Putamen (tissue), 1 donor: ENCODE results near the gene ITGAD.

Source experiments
- DNase-seq: peaks from one replicate; pipeline ENCODE4 v3.0.0-alpha.2; 2016; ENCODE audit warnings: low spot score

Gene ITGAD

DNA sequence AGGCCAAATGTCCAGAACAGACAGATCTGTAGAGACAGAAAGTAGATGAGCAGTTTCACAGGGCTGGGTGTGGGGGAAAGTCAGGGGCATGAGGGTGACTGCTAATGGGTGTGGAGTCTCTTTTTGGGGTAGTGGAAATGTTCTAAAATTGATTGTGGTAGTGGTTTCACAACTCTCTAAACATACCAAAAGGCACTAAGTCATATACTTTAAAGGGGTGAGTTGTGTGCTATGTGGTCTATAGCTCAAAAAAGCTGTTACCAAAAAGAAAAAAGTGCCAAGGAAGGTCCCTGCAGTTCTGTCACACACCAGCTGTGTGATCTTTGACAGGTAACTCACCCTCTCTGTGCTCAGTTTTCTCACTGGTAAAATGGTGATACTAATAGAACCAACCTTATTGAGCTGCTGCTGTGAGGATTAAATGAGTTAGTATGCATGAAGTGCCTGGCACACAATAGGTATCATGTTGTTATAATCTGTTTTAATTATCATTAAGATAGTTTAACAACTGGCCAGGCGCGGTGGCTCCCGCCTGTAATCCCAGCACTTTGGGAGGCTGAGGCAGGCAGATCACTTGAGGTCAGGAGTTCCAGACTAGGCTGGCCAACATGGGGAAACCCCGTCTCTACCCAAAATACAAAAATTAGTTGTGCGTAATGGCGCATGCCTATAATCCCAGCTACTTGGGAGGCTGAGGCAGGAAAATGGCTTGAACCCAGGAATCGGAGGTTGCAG, 27.8 kb upstream of the ITGAD start:
- no peak for DNase-seq

DNA sequence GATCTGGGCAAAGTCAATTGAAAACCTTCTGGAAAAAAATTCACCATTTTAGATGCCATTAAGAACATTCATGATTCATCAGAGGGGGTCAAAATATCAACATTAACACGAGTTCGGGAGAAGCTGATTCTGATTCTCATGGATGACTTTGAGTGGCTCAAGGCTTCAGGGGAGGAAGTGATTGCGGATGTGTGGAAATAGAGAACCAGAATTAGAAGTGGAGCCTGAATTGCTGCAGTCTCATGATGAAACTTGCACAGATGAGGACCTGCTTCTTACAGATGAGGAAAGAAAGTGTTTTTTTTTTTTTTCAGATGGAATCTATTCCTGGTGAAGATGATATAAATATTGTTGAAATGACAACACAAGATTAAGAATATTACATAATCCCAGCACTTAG, 25.3 kb upstream of the ITGAD start:
- DNase-seq: no peak

DNA sequence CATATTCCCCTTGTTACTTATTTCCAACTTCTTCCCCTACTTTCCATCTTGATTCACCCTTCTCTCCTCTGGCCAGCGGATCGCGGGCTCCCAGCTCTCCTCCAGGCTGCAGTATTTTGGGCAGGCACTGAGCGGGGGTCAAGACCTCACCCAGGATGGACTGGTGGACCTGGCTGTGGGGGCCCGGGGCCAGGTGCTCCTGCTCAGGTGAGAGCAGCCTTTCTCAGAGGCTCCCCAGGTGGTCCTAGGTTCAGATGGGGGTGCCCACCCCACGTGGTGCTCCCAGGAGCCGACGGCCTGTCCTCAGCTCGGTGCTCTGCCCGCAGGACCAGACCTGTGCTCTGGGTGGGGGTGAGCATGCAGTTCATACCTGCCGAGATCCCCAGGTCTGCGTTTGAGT, 22.1 kb upstream of the ITGAD start:
- DNase-seq: no peak

DNA sequence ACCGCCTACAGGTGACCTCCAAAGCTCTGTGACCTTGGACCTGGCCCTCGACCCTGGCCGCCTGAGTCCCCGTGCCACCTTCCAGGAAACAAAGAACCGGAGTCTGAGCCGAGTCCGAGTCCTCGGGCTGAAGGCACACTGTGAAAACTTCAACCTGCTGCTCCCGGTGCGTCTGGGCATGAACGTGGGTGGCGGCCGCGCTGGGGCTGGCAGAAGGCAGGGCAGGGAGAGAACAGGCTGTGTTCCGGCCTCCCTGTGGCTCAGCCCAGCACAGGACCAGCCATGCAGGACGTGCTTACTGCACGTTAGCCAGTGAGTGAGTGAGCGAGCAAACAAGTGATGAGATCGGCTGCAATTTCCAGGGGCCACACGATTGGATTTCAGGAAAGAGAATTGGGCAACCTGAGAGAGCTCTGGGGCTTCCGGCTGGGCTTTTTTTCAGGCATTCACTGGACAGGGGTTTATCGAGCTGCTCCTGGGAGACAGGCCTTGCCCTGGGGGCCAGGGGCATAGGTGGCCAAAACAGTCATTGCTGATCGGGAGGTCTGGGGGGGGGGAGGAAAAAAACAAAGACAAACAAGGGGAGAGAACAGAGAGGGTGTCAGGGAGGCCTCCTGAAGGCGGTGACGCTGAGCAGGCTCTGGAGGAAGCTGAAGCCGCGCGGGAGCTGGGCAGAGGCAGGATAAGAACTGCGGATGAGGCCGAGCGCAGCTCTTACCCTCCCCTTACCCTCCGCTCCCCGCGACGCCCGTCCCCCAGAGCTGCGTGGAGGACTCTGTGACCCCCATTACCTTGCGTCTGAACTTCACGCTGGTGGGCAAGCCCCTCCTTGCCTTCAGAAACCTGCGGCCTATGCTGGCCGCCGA, 21.3 kb upstream of the ITGAD start:
- DNase-seq: no peak

DNA sequence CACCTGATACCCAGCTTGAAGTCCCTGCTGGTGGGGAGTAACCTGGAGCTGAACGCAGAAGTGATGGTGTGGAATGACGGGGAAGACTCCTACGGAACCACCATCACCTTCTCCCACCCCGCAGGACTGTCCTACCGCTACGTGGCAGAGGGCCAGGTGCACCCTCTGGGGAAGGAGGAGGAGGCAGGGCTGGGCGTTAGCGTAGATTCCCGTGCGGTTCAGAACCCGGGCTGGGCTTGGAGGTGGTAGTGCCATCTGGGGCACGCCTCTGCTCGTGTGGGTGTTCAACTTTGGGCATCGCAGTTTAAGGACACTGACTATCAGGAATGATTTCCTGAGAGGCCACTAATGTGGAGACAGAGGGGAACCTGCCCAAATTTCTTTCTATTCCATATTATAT, 19.9 kb upstream of the ITGAD start:
- no peak for DNase-seq

DNA sequence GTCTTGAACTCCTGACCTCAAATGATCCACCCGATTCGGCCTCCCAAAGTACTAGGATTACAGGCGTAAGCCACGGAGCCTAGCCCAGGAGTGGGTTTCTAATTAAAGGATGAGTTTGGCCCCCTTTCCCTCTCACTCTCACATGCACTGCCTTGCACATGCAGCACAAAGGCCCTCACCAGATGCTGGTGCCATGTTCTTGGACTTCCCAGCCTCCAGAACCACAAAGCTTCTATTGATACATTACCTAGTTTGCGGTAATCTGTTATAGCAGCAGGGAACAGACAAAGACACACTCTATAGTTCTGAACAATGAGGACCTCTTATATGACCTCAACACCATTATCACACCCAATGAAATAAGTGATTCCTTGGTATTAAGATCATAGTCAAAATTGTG, 17.9 kb upstream of the ITGAD start:
- DNase-seq: no peak

DNA sequence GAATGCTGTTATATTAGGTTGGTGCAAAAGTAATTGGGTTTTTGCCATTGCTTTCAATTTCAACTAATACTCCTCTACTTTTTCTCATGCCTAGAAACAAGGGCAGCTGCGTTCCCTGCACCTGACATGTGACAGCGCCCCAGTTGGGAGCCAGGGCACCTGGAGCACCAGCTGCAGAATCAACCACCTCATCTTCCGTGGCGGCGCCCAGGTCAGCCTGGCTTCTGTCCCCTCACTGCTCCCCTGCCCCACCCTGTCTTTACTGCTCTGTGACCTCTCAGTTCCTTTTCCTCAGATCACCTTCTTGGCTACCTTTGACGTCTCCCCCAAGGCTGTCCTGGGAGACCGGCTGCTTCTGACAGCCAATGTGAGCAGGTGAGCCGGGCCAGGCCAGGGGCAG, 16.4 kb upstream of the ITGAD start:
- no peak for DNase-seq

DNA sequence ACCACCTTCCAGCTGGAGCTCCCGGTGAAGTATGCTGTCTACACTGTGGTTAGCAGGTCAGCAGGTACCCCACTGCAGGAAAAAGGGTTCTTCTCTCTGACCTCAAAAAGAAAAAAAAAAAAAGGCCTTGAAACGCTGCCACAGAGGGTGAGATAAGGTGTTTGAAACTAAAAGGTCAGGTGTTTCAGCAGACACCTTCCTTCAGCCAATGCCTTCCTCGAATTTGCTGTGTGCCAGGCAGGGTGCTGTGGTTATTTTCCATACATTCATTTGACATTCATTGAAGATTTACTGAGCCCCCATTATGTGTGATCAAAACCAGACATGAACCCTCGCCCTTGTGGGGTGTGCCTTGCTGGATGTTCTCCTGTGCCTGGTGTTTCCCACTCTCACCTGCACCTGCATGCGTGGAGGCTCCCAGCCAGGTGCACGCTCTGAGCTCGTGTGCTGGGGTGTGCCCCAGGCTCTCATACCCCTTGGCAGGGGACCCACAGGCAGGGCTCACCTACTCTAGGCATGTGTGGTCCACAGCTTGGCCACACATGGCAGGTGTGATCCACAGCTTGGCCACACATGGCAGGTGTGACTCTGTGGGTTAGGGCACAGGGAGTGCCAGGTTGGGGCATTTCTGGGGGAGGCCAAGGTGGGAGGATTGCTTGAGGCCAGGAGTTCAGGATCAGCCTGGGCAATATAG, 15.8 kb upstream of the ITGAD start:
- DNase-seq: no peak

DNA sequence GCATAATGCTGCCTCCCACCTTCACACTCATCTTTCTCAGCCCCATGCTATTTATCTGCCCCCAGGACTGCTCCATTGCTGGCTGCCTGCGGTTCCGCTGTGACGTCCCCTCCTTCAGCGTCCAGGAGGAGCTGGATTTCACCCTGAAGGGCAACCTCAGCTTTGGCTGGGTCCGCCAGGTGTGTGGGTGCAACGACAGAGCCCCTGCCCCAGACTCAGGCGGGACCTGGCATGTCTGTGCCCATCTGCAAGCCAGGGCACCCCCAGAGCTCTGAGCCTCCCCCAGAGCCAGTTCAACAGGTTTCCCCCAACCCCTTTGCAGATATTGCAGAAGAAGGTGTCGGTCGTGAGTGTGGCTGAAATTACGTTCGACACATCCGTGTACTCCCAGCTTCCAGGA, 12.9 kb upstream of the ITGAD start:
- DNase-seq: no peak

DNA sequence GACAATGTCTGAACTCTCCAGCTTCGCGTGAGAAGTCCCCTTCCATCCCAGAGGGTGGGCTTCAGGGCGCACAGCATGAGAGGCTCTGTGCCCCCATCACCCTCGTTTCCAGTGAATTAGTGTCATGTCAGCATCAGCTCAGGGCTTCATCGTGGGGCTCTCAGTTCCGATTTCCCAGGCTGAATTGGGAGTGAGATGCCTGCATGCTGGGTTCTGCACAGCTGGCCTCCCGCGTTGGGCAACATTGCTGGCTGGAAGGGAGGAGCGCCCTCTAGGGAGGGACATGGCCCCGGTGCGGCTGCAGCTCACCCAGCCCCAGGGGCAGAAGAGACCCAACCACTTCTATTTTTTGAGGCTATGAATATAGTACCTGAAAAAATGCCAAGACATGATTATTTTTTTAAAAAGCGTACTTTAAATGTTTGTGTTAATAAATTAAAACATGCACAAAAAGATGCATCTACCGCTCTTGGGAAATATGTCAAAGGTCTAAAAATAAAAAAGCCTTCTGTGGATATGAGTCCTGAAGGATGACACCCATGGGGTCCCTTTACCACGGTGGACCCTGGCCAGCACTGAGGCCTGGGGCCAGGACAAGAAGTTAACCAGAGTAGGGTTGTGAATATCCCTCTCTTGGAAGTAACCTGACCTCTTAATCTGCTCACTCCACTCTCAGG, 10.5 kb upstream of the ITGAD start:
- peak; percentile 13 for DNase-seq

DNA sequence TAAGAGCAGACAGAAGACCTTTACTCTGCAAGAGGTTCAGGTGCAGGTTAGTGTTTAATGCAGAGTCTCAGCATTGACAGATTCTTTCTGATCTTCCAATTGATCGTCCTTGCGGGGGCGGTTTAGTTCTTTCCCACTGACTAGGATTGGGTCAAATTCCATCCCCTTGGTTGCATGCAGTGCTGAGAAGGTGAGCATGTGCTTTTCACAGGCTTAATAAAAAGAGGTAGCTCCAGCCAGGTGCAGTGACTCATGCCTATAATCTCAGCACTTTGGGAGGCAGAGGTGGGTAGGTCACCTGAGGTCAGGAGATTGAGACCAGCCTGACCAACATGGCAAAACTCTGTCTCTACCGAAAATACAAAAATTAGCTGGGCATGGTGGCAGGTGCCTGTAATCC, 7.5 kb upstream of the ITGAD start:
- DNase-seq: no peak

DNA sequence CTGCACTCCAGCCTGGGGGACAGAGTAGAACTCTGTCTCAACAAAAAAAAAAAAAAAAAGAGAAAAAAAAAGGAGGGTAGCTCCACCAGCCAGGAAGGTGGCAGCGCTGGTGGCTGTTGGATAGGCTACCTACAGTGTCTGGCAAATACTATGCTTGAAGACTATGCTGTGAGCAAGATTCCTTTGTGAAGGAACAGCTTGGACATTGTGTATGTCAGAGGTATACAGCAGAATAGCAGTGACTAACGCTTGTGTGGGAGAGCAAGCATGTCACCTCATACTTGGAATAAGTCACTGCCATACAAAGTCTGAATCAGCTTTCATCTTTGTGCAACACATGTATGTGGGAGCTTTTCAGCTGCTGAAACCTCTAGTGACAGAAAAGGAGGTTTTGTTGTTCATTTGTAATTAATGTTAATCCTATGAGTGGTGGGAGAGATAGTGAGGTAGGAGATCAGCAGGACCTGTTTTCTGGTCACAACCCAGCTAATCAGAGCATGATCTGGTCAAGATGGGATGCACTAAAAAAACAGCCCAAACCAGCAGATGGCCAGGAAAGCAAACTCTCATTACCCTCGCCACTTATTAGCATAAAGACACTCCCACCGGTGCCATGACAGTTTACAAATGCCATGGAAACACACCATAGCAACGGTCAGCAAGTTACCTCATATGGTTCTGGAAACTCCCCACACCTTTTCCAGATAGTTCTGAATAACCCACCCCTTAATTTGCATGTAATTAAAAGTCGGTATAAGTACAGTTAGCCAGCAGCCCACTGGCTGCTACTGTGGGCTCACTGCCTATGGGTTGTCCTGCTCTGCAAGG, 6.8 kb upstream of the ITGAD start:
- DNase-seq: peak; percentile 47

DNA sequence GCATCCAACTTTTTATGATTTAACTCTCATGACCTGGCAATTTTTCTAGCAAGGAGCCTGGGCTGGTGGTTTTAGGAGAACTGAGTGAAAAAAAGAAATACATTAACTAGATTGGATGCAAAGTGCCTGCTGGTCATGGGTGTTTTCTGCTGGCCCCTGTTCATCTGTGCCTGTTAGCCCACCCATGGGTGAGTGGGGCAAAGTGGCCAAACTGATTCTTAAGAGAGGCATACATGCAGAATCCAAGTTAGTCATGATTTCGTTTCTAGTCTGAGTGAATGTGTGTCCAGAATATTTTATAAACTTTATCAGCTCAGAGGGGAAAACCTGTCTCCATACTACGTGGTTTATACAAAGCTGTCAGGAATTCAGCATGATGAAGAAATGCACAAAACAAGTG, 4.6 kb upstream of the ITGAD start:
- no peak for DNase-seq

DNA sequence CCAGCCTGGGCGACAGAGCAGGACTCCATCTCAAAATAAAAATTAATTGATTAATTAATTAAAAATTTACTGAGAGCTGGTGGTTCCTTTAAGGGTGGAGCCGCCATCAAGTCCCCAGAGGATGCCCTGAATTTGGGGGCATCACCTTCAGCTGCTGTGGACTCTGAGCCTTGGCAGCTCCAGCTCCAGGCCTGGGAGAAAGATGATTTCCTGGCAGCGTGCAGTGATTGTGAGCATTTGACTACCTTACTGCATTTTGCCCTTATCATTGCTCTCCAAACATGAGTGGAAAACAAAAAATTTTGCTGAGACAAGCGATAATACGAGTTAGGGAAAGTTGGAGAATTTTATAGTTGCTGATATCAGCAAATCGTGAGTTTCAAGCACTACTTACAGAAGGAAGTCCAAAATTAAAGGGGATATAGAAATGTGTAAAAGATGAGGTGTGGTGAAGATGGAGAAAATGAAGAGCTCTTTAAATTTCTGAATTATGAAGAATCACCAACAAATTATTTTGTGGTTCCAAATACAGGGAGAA, 2.6 kb upstream of the ITGAD start:
- no peak for DNase-seq

DNA sequence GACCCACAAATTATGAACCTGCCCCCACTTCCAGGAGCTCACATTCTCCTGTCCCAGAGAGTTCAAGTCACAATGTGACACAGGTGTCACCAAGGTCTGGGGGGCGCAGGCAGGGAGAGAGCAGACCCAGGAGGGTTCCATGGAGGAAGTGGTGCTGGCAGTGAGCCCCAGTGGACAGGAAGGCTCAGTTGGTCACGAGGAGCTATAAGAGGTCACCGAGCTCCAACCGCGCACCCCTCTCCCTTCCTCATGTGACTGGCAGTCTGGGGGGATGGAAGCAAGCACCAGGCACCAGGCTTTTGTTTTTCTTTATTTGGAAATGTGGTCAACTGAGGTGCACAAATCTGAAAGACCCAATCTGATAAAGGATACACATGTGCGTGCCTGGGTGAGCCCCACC, 2.5 kb downstream of the ITGAD start:
- no peak for DNase-seq

DNA sequence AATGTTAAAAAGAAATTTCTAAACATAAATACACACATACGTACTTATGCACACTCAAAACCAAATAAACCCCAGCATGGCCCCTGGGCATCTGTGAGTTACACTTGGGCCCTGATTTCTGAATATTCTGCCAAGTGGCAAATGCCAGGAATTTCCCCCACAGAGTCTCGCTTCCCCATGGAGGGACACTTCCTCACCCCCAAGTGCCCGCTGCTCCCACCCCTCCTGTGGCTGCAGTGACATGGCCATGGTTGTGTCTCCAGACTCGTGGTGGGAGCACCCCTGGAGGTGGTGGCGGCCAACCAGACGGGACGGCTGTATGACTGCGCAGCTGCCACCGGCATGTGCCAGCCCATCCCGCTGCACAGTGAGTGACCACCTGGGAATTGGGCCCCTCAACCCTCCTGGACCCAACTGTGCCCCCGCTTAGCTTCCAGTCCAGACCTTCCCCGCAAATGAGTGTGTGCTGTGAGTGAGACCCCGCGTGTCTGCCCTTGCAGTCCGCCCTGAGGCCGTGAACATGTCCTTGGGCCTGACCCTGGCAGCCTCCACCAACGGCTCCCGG, 4.0 kb downstream of the ITGAD start:
- no peak for DNase-seq

DNA sequence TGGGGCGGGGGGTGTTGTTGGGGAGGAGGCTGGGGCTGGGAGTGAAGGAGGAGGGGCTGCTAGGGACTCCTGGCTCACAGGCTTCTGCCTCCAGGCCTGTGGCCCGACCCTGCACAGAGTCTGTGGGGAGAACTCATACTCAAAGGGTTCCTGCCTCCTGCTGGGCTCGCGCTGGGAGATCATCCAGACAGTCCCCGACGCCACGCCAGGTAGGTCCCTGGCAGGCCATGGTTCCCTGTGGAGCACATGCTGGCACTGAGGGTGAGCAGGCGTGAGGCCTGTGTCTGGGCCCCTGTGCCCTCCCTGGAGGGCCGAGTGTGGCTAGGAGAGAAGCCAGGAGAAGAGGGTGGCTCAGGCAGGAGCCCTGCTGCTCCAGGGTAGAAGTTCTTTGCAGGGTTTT, 4.6 kb downstream of the ITGAD start:
- no peak for DNase-seq

DNA sequence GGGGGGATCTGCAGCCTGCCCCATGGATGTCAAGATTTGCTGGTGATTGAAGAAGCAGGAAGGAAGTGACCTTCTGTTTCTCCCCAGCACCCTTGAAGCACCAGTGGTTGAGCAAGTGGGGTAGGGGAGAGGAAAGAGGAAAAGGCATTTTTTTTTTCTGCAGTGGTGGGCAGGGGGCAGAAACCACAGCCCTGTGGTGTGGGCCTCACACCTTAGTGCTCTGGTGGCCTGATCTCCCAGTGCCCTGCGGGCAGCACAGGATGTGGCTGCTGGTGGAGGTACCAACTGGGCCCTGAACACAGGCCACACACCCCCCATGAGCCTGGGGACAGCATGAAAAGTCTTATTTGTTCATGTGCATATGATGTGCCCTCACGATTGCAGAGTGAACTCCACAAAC, 7.1 kb downstream of the ITGAD start:
- no peak for DNase-seq

DNA sequence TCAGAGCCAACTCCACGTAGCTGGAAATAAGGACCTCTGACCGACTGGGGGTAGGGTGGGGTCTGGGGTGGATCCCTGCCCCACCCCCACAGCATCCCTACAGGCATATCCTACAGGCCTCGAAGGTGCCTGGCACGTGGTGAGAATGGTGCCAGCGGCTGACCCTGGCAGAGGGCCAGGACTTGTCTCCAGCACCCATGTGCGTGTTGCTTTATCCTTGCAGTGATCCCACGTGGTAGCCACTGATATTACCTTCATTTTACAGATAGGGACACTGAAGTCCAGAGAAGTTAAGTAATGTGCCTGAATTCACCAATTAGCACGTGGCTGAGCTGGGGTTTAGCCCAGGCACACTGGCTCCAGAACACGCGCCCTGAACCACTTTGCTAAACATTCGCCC, 8.3 kb downstream of the ITGAD start:
- no peak for DNase-seq

DNA sequence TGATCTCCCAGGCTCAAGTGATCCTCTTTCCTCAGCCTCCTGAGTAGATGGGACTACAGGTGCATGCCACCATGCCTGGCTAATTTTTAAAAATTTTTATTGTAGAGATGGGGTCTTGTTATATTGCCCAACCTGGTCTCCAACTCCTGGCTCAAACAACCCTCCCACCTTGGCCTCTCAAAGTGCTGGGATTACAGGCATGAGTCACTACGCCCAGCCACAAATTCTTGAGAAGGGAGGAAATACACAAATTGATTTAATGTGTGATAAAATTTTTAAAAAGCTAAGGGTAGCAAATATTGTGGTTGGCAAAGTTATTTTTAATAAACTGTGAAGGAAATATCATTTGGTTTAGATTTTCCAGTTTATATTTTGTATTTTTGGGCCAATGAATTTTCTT, 9.6 kb downstream of the ITGAD start:
- no peak for DNase-seq
